Epithelial cell of umbilical artery (primary cell): ENCODE measurements around the gene FSTL4. TPM values are rescaled to one million over a fixed set of nuclear protein-coding genes. Genes with fewer than 3 reads are reported as not detected.

ENCODE experiments used
- total RNA-seq: library from RNA; depleted of rRNA; stranded (reverse); fragments of >200 nt; gene quantifications from 2 replicates; pipeline ENCODE4 v1.2.3, GENCODE V29; 2014

Gene FSTL4
- not detected in 2 replicates for total RNA-seq

DNA sequence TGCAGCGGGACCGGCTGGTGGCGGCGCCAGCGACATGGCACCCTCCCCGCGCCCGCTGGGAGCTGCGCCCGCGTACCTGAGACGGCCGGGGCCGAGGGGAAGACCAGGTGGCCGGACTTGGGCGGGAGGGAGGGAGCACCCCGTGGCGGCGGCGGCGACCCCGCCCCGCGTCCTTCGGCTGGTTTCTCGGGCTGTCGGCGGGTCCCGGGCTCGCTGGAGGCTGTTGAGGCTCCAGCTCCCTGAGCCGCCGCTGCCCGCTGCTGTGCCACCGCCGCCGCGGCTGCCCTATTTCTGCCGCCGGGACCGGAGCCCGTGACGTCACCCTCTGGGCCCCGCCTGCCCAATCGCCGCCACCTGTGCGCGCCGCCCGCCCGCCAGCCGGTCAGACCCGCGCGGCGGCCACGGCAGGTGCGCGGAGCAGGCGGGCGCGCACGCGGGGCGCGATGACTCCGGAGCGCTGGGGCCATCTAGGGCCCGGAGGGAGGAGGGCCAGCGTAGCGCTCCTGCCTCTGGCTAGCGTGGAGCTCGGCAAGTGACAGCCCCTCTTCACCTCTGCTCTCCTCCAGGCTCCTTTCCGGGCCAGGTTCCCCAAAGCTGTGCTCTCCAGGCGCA is at the start of gene FSTL4:
Gene FSTL4 (minus strand): TSS at position 293 of the 612 bp plus-strand sequence.

